HG02981 (cell line): Measurements from ENCODE around the gene CDH23.
"Not testable (repeated sequence)": the region's sequence is repeated elsewhere in the genome, so short reads cannot be mapped to it uniquely, and the experiment has no call there.

Source experiments
- ATAC-seq: cut with Tn5 transposase; IDR thresholded peaks from one replicate; pipeline ENCODE4 v1.9.1; 2021; ENCODE audit warnings: mild to moderate bottlenecking, moderate library complexity; ENCODE audit not compliant: unreplicated experiment

CDH23 gene

DNA sequence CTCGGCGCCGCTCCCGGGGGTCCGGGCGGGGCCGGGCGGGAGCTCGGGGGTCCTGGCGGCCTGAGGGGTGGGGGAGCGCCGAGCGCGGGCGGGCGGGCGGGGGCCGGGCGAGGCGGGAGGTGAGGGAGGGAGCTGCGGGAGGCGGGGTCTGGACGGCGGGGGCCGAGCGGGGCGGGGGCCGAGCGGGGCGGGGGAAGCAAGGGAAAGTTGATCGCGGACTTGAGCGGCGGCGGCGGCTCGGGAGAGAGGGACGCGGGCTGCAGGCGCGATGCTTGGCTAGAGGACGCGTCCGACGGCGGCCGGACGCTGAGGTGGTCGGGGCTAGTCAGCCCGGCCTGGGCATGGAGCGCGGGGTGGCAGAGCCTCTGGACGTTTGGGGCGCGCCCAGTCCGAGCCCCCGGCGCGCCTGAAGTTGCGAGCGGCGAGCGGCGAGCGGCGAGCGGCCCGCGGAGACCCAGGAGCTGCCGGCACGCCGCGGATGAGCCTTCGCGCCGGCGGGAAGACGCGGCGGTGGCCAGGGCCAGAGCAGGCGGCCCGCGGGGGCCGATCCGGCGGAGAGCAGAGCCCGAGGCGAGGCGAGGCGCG lies at the start of gene CDH23:
Gene CDH23 (plus strand): TSS at position 210 of the 585 bp plus-strand sequence. CDS start 42,912 bp downstream, outside the sequence.
- ATAC-seq, result no peak

DNA sequence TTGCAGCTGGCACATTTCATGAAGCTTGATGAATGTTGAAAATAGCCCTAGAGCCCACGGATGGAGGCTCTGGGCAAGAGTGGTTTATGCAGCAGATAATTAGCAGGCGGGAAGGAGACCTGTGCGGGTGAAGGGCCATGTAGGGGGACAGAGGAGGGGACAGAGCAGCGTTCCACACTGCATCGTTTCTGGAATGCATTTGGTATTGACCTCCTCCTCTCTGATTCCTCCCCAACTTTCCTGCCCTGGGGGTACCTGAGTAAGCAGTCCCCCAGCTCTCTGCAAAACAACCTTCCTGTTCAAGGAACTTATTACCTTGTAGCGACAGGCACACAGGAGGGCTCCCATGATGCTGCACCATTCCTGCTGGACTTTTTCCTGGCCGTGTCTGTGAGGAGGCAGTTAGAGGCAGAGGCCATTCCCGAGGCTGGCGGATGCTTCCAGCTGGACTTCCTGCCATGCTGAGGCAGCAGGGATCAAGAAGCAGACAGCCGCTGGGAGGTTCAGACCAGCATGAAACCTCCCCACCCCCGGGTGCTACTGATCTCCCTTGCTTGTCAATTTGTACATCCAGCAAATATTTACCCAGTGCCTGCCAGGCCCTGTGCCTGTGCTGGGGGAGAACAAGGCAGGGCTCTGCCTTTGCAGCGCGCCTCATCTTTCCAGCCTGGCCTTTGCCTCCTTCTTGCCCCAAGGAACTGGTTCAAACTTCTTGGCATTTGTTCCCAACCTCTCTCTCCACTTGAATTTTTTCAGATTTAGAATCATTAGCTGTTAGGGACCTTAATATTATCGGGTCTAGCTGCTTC lies 48.9 kb upstream of the CDH23 start:
- ATAC-seq, result no peak

DNA sequence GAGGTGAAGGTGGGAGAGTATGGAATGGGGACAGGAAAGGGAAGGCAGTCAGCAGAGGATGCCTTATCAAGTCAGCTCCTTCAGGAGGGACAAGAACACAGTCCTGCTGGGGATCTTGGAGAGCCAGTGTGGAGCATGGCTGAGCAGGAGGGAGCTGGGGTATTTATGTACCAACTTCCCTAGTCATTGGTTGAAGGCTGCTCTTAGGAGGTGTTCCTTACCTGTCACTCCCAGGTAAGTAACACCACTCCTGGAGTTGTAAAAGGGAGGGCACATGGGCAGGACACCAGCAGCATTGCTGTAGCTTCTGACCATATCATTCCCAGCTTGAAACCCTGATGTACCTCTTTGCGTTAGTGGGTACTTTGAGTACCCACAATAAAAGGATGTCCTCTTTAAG lies 47.9 kb upstream of the CDH23 start:
- ATAC-seq, result no peak

DNA sequence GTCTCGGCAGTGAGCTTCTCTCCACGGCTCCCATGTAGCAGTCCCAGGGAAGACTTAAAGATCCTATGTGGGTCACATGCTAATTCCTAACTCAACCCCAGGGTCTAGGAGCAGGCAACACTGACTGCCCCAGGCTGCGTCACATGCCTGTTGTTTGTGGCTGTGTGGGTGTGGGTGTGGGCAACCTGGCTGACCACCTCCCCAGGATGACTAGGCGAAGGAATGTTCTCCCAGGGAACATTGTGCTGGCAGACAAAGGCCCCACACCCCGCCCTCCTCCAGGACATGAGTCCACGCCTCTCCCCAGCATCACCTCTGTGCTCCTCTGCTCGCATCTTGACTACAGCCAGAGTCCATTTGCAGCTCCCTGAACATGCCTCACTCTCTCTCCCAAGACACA lies 47.3 kb upstream of the CDH23 start:
- ATAC-seq, result no peak

DNA sequence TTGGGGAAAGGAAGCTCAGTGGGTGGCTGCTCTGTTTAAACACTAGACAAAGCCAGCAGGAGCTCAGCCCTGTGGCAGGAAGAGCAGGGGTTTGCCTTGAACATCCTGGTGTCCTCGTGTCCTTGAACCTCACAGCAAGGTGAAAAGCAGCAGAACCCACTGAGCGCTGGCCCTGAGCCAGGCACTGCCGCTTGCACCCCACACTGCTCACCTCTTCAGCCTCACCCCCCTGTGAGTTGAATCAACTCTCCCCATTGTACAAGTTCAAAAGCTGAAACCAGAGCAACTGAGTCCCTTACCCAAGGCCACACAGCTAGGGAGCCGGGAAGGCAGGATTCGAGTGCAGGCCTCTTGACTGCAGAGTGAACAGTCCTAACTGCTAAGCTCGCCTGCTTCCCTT lies 45.6 kb upstream of the CDH23 start:
- no peak for ATAC-seq

DNA sequence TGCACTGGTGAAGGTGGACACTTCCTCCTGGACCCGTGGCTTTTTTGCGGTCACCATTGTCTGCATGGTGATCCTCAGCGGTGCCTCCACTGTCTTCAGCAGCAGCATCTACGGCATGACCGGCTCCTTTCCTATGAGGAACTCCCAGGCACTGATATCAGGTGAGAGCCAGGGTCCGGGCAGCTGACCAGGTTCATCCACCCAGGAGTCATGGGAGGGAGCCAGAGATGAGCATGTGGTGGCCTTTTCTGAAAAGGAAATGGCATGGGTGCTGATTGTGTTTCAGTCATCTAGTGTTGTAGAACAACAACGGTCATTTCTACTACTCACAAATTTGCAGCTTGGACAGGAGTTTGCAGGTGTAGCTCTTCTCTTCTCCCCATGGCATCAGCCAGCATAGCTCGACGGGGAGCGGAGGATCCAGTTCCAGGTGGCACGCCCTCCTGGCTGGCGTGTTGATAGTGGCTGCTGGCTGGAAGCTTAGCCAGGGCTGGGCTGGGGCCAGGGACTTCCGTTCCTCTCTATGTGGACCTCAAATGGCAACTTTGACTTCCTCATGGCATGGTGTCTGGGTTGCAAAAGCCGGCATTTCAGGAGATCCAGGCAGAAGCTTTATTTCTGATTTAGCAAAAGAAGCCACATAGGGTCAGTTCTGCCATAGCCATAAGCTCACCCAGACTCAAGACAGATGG lies 44.9 kb upstream of the CDH23 start:
- no peak for ATAC-seq

DNA sequence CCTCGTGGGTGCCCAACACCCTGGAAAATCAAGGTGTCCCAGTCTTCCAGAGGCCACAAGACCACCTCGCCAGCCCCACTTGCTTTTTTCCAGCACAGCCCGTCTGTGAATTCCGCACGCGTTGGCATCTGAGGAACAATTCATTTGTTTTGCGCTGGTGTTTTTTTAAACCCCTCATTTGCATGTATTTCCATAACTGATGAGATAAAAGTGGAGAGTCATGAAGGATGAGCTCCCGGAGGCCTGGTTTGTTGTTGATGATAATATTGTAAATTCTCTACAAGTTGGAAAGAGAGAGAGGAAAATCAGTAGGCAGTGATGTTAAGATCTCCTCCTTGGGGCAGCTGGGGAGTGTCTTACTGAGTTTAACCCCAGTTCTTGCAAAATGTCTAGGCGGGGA lies 43.1 kb upstream of the CDH23 start:
- ATAC-seq, result no peak

DNA sequence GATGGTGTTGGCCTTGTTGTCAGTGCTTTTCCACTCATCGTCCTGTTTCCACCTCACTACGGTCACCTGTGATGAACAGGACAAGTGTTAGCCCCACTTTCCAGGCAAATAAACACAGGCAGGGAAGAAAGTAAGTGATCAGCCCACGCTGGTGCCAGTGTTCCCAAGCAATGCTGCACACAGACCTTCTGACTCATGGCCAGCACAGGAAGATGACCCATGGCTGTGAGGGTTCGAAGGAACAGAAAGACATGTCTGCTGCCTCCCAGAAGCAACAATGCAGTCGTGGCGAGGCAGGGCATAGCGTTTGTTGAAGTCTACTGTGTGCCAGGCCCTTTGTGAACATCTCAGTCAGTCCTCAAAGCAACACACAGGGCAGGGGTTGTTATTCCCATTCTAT lies 41.9 kb upstream of the CDH23 start:
- ATAC-seq, result no peak

DNA sequence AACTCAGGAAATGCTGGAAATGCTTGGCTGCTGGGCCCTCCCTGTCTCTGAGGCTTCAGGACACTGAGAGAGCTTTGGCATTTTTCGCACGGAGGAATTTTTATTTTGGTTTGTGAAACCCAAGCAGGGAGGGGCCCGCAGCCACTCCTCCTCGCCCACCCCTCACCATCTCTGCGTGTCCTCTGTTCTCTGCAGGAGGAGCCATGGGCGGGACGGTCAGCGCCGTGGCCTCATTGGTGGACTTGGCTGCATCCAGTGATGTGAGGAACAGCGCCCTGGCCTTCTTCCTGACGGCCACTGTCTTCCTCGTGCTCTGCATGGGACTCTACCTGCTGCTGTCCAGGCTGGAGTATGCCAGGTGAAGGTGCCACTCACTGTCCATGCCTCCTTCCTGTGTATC lies 40.8 kb upstream of the CDH23 start:
- ATAC-seq, result no peak

DNA sequence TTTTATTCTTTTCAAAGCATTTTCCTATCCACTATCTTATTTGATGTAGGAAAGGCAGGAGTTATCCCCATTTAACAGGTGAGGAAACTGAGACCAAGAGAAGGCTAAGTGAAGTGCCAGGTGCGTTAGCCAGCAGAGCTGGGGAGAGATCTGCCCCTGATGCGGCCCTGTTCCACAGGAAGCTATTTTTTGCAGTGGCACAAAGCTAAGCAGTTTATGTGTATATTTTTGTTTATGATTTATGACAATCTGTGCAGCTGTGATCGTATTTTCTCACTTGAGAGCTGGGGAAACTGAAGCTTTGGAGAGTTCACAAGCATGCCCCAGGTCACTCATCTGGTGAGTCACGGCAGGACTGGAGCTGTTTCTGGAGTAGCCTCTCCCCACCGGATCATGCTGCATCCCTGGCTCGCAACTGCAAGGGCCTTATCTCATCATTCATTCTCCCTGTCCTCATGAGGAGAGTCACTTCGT lies 38.9 kb upstream of the CDH23 start:
- ATAC-seq, result no peak

DNA sequence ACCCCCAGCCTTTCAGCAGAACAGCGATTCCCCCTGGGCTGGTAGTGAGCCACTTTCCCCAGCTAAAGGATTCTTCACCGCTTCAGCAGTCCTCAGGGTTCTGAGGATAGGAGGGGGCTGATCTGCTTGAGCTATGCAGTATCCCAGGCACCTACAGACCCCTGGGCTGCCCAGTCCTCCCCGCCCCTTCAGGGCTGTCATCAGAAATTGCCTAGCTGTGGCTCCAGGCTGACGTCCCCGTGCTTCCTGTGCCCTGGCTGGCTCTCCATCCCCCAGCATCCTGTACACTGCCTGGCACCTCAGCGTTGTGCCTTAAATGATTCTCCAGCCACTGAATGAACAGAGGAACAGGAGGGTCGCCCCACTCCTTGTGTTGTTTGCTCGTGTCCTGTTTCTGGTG lies 38.4 kb upstream of the CDH23 start:
- no peak for ATAC-seq

DNA sequence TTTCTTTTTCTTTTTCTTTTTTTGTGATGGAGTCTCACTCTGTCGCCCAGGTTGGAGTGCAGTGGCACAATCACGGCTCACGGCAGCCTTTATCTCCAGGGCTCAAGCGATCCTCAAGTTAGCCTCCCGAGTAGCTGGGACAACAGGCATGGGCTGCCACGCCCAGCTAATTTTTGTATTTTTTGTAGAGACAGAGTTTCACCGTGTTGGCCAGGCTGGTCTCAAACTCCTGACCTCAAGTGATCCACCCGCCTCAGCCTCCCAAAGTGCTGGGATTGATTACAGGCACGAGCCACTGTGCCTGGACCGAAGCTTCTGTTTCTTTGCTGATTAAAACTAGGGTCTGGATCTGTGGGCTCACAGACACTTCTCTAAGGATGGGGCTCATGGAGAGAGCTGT lies 37.8 kb upstream of the CDH23 start:
- ATAC-seq, result not testable (repeated sequence)

DNA sequence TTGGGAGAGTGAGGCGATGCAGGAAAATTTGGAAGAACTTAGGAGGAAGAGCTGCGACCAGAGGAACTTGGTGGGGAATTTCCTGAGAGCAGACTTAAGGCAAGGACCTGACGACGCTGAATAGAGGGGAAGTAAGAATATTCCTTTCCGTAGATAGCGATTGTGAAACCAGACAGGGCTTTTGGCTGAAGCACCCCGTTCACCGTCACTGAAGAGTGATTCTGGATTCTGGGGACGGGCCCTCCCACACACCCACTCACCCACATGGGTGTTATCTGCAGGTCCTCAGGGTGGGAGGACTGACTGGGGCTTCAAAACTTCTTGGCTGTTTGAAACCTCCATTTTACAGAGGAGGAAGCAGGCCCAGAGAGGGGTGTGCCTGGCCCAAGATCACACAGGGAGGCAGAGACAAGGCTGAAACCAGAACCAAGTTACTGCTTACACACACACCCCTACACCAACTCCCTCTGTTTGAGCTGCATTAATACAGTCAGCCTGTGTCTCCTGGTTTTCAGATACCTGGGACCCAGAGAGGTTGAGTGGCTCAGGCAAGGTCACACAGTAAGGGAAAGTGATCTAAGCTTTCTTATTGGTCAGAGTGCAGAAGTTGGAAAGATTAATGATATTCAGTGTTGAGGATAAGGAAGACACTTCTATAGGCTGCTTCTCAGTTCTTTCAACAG lies 37.2 kb upstream of the CDH23 start:
- ATAC-seq, result no peak

DNA sequence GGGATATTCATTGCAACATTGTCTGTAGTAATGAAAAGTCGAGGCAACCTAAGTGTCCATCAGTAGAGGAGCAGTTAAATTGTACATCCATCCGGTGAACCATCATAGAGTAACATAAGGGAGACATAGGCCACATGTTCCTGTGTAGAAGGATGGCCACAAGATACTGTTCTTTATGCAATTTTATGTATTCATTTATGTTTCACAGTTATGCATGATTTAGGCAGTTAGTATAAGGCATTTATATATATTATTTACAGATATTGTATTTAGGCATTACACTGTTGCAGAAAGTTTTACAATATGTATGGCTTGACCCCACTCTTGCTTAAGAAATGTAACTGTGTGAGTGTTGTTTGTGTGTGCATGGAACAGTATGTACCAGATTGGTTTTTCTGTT lies 36.0 kb upstream of the CDH23 start:
- no peak for ATAC-seq

DNA sequence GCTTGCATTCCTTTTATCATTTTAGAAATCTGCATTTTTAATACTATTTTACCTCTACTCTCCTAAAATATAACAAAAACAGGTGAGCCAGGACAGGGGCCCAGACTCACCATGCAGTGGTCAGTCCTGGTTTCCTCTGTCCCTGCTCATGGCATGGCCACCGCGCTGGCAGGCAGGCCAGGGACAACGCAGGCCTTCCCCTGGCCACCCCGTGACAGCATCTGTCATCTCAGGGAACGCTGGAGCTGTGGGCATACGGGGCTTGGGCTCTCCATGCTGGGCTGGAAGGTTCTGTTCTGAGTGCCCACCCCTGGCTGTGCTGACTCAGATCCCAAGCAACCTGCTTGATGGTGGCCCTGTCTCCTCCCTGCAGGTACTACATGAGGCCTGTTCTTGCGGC lies 35.1 kb upstream of the CDH23 start:
- no peak for ATAC-seq

DNA sequence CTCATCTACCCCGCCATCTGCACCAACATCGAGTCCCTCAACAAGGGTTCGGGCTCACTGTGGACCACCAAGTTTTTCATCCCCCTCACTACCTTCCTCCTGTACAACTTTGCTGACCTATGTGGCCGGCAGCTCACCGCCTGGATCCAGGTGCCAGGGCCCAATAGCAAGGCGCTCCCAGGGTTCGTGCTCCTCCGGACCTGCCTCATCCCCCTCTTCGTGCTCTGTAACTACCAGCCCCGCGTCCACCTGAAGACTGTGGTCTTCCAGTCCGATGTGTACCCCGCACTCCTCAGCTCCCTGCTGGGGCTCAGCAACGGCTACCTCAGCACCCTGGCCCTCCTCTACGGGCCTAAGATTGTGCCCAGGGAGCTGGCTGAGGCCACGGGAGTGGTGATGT lies 34.6 kb upstream of the CDH23 start:
- no peak for ATAC-seq

DNA sequence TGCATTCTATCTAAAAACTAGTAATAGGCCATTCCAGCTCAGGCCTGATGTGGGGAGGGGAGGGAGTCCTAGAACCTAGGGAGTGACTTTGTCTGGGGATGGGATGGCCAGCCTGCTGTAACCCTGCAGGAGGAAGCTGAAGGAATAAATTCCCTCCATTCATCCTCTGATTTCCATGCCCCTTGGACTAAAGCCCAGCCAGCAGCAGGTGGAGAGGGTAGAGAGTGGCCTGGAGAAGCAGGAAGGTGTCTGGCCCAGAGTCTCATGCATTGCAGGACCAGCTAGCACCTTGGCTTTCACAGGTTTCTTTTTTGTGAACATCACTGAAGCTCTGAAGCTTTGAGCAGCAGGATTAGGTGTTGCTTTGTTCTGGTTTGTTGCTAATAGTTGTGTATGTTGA lies 32.8 kb upstream of the CDH23 start:
- no peak for ATAC-seq

DNA sequence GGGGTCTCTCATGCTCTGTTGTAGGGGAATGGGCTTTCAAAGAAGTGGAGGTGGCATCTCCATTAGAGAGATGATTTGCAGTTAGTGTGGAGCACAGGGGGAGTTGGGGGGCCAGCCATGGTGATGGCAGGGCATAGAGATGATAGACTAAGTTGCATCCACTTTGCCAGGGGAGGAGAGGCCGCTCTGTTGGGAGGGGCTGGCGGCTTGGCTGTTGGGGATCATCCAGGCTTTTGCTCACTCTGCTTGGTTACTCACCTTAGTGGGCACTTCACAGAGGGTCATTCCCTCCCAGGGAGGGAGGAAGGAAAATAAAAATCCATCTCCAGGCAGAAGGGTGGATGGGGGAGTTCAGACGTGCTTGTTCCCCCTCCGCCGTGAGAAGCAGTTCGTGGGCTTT lies 31.4 kb upstream of the CDH23 start:
- ATAC-seq, result no peak

DNA sequence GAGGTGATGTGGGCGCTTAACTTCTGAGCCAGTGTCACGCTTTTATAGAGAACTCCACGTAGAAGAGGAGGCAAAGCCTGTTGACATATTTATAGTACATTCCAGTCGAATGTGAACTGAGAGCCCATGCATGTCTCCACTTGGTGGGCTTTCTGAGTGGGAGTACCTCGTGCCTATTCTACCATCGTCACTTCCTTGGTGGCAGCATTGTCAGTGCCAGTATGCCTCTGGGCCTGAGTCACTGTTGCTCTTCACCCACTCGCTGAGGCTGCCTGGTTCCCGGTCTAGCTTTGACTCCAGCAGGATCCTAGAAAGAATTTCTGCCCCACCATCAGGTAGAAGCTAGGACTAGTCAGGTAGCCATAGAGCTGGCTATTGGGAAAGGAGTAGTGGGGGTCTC lies 30.0 kb upstream of the CDH23 start:
- ATAC-seq, result no peak

DNA sequence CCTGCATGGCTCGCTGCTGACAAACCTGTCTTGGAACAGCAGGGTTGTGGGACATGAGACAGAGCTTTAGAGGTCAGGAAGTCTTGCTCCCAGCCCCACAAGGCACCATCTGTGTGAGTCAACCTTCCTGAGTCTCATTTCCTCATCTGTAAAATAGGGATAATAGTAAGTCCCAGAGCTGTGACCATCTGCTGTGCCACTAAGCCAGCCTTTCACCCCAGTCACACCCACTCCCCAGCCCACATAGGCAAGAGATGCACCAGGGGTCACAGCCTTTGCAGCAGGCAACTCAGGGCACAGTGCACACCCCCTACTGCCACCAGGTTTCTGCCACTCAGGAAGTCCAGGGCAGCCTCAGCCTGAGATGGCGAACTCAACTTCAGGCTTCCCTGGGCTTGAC lies 29.4 kb upstream of the CDH23 start:
- ATAC-seq, result no peak

DNA sequence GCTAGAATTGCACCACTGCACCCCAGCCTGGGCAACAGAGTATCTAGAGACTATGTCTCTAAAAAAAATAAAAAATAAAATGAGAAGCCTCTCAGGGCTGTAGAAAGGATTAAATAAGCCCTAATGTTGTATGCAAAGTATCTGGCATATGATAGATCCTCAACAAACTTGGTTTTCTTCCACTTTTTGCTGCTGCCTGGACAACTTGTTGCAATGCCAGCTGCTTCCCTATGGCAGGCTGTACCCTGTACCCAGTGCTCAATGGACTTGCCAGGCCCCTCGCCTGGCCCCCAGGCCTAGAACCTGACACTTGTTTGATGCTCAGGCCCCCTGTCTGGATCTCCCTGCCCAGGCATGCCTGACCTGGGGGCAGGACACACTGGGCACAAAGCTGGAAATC lies 28.5 kb upstream of the CDH23 start:
- no peak for ATAC-seq

DNA sequence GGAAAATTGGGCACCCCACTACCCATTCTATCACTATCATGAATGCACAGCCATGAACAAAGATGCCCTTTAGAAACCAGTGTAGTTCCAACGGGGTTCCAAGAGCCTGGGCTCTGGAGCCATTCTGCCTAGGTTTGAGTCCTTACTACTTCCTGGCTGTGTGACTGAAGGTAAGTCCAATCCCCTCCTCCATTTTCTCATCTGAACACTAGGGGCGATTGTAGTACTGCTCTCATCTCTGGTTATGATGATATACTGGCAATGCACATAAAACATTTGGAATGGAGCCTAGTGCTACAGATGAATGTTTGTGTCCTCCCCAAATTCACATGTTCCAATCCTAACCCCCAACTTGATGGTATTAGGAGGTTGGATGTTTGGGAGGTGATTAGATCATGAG lies 28.1 kb upstream of the CDH23 start:
- no peak for ATAC-seq
